Body of pancreas (tissue), 4 donors: ENCODE data around the gene PDCD10. TPM values are rescaled to one million over a fixed set of nuclear protein-coding genes. Genes with fewer than 3 reads are reported as not detected.
A peak's percentile ranks its signal among the peaks of the same experiment; 100 is the strongest.

Experiments
- ATAC-seq: fragments of 150-250 bp; one replicate; pipeline ENCODE4 v1.9.1; 2016
- DNase-seq, 4 donors: peaks; one replicate each; pipeline ENCODE4 v3.0.0-alpha.2; 2019
- H3K27ac ChIP-seq, 4 donors: fragments of 200-600 bp; sonication (generic); 1 replicate in 3 of 4; 2 replicates in 1 of 4; pipeline versions ENCODE4 v1.5.1 to v1.6.1; 2016 to 2019; ENCODE audit warnings: mild to moderate bottlenecking in 1 of 4, mixed read lengths in 1 of 4, moderate library complexity in 1 of 4
- H3K27me3 ChIP-seq, 2 donors: fragments of 200-600 bp; sonication (generic); one replicate each; pipeline ENCODE4 v1.6.0; 2016; ENCODE audit warnings: mild to moderate bottlenecking in 1 of 2
- H3K36me3 ChIP-seq, 2 donors: fragments of 200-600 bp; sonication (generic); replicated peaks in 1 of 2; 2 replicates each; pipeline ENCODE4 v1.5.1; 2016; ENCODE audit warnings: low read depth in 2 of 2; ENCODE audit not compliant: insufficient read depth in 1 of 2
- H3K4me1 ChIP-seq: fragments of 200-600 bp; sonication (generic); one replicate; pipeline ENCODE4 v1.6.0; 2016
- H3K4me3 ChIP-seq, 2 donors: fragments of 200-600 bp; sonication (generic); 1 replicate in 1 of 2; 2 replicates in 1 of 2; pipeline ENCODE4 v1.5.1; 2016 to 2019
- H3K9me3 ChIP-seq, 3 donors: fragments of 200-600 bp; sonication (generic); 1 replicate in 2 of 3; 2 replicates in 1 of 3; pipeline ENCODE4 v1.5.1; 2016
- CTCF ChIP-seq, 7 experiments: fragments of 450-650 bp in 4 of 7; fragments of 200-600 bp in 3 of 7; sonication (generic) in 3 of 7; IDR thresholded peaks; one replicate each; pipeline ENCODE4 v1.5.1; 2016 to 2019; ENCODE audit warnings: antibody characterized with exemption in 7 of 7
- POLR2A ChIP-seq, 3 donors: fragments of 450-650 bp; IDR thresholded peaks; one replicate each; pipeline ENCODE4 v1.6.1; 2016; ENCODE audit warnings: antibody characterized with exemption in 3 of 3, mild to moderate bottlenecking in 2 of 3
- WGBS, 2 donors: methylation state at CpG; one replicate each; pipeline ENCODE4 v1.1.5; 2017; 5-methylcytosine and 5-hydroxymethylcytosine counted together
- intact Hi-C: fragments of 100-400 bp; cut with DNase I; formaldehyde crosslinking; loops from one replicate; pipeline ENCODE4 v1.15.1; 2023
- total RNA-seq, 2 donors: library from RNA; depleted of rRNA; stranded (reverse); fragments of >200 nt; gene quantifications; one replicate each; pipeline ENCODE4 v1.1.0, GENCODE V29; 2016

Gene PDCD10
- total RNA-seq, 2 donors from 2014 or later = 24.4 to 36.1 TPM

GRCh38 chr3:167728176-167728575 is 6.5 kb downstream of the PDCD10 start:
- intact Hi-C loops = no loop called here
- TF ChIP-seq CTCF (IDR thresholded peaks at IDR 0.05) (no peak), POLR2A (IDR thresholded peaks at IDR 0.05) (no peak)
- peaks cover 31% of the 10 kb centered on the region for H3K4me1 ChIP-seq
- H3K27me3 ChIP-seq = no peaks in the 10 kb centered on the region
- WGBS, 2 donors = 66 to 68% methylated on average over 3 of the region's 3 CpGs
- no peaks in the 10 kb centered on the region for H3K36me3 ChIP-seq
- no peak overlapping the region for H3K4me3 ChIP-seq
- H3K9me3 ChIP-seq = no peaks in the 10 kb centered on the region
- ATAC-seq (no peak), DNase-seq (no peak)
- H3K27ac ChIP-seq = no peak overlapping the region

GRCh38 chr3:167723872-167724271 is 10.8 kb downstream of the PDCD10 start:
- TF ChIP-seq CTCF (IDR thresholded peaks at IDR 0.05) = no peak
- TF ChIP-seq POLR2A (IDR thresholded peaks at IDR 0.05) = no peak
- no peak overlapping the region for H3K4me3 ChIP-seq
- intact Hi-C loops = no loop called here
- no peaks in the 10 kb centered on the region for H3K9me3 ChIP-seq
- H3K36me3 ChIP-seq = peaks cover under 1 to 2% of the 10 kb centered on the region in 2 donors
- H3K27ac ChIP-seq = no peak overlapping the region
- no peak for ATAC-seq
- 64 to 75% methylated on average over 3 of the region's 3 CpGs for WGBS, 2 donors
- DNase-seq = no peak
- peaks cover 14% of the 10 kb centered on the region for H3K4me1 ChIP-seq
- no peaks in the 10 kb centered on the region for H3K27me3 ChIP-seq

GRCh38 chr3:167723025-167723512 is 11.6 kb downstream of the PDCD10 start:
- no peak overlapping the region for H3K4me3 ChIP-seq
- H3K9me3 ChIP-seq = no peaks in the 10 kb centered on the region
- peaks cover 6% of the 10 kb centered on the region for H3K4me1 ChIP-seq
- H3K36me3 ChIP-seq = peaks cover 2 to 9% of the 10 kb centered on the region in 2 donors
- TF ChIP-seq POLR2A (IDR thresholded peaks at IDR 0.05) = no peak
- TF ChIP-seq CTCF (IDR thresholded peaks at IDR 0.05) = no peak
- WGBS, 2 donors = 65 to 69% methylated on average over 4 of the region's 4 CpGs
- intact Hi-C loops = no loop called here
- no peaks in the 10 kb centered on the region for H3K27me3 ChIP-seq
- DNase-seq = no peak
- H3K27ac ChIP-seq = no peak overlapping the region
- ATAC-seq = no peak

GRCh38 chr3:167718582-167718981 is 16.1 kb downstream of the PDCD10 start:
- Histone ChIP-seq H3K4me3 (no peak overlapping the region), H3K27ac (no peak overlapping the region), H3K36me3 (peaks cover 2 to 9% of the 10 kb centered on the region in 2 donors), H3K9me3 (no peaks in the 10 kb centered on the region), H3K27me3 (no peaks in the 10 kb centered on the region), H3K4me1 (no peaks in the 10 kb centered on the region)
- intact Hi-C loops = no loop called here
- ATAC-seq = no peak
- no peak for TF ChIP-seq POLR2A (IDR thresholded peaks at IDR 0.05)
- TF ChIP-seq CTCF (IDR thresholded peaks at IDR 0.05) = no peak
- no peak for DNase-seq
- WGBS, 2 donors = 95 to 100% methylated on average over 1 of the region's 1 CpG

- H3K4me1 ChIP-seq = peaks cover 4% of the 10 kb centered on the region
- intact Hi-C loops = no loop called here
- H3K27me3 ChIP-seq = no peaks in the 10 kb centered on the region
- DNase-seq = peak in 3 of 4 donors; percentile 20 to 60 (median 30)
- peak; percentile 87 for ATAC-seq
- H3K27ac ChIP-seq = no peak overlapping the region
- H3K4me3 ChIP-seq = no peak overlapping the region
- no peaks in the 10 kb centered on the region for H3K9me3 ChIP-seq
- peaks cover 2 to 9% of the 10 kb centered on the region in 2 donors for H3K36me3 ChIP-seq
- TF ChIP-seq POLR2A (IDR thresholded peaks at IDR 0.05) = no peak
- TF ChIP-seq CTCF (IDR thresholded peaks at IDR 0.05) = no peak
- WGBS, 2 donors = 19 to 41% methylated on average over 2 of the region's 2 CpGs
These were observed 17.8 kb downstream of the PDCD10 start for GRCh38 chr3:167716920-167717319.
